GM19452 (cell line): ENCODE results near the gene PDZK1IP1.

Experiments
- ATAC-seq: cut with Tn5 transposase; IDR thresholded peaks from one replicate; pipeline ENCODE4 v1.9.1; 2021; ENCODE audit not compliant: unreplicated experiment

Gene PDZK1IP1

GRCh38 chr1:47189844-47190508, at the start of gene PDZK1IP1:
TSS of gene PDZK1IP1 (minus strand) at chr1:47190036. CDS start at chr1:47189932, 104 bp downstream.
- no peak for ATAC-seq

- no peak for ATAC-seq
Observed at GRCh38 chr1:47238935-47239592, 49.2 kb upstream of the PDZK1IP1 start.

GRCh38 chr1:47235806-47236205, 46.0 kb upstream of the PDZK1IP1 start:
- ATAC-seq, result no peak

- no peak for ATAC-seq
Observed at GRCh38 chr1:47235241-47235681, 45.4 kb upstream of the PDZK1IP1 start.

GRCh38 chr1:47233186-47233585, 43.4 kb upstream of the PDZK1IP1 start:
- ATAC-seq, result no peak

GRCh38 chr1:47232187-47232874, 42.5 kb upstream of the PDZK1IP1 start, which contains the start of gene TAL1:
TSS of gene TAL1 (minus strand) at chr1:47232225. CDS start at chr1:47225888, 6,337 bp downstream.
- no peak for ATAC-seq

- no peak for ATAC-seq
Observed at GRCh38 chr1:47231301-47232186, 41.7 kb upstream of the PDZK1IP1 start.

GRCh38 chr1:47230692-47231300, 41.0 kb upstream of the PDZK1IP1 start:
- ATAC-seq, result no peak

- ATAC-seq, result no peak
Observed at GRCh38 chr1:47229886-47230691, 40.3 kb upstream of the PDZK1IP1 start.

GRCh38 chr1:47229031-47229885, 39.4 kb upstream of the PDZK1IP1 start:
- ATAC-seq, result no peak

GRCh38 chr1:47228644-47229030, 38.8 kb upstream of the PDZK1IP1 start:
- ATAC-seq, result no peak

- no peak for ATAC-seq
Observed at GRCh38 chr1:47227341-47228232, 37.8 kb upstream of the PDZK1IP1 start.

- no peak for ATAC-seq
Observed at GRCh38 chr1:47226839-47227215, 37.0 kb upstream of the PDZK1IP1 start.

- no peak for ATAC-seq
Observed at GRCh38 chr1:47226121-47226838, 36.4 kb upstream of the PDZK1IP1 start.

- no peak for ATAC-seq
Observed at GRCh38 chr1:47225430-47226100, 35.7 kb upstream of the PDZK1IP1 start.

GRCh38 chr1:47224676-47225399, 35.0 kb upstream of the PDZK1IP1 start:
- no peak for ATAC-seq
